ENCODE measurements around the gene LAMA3. TPM values are rescaled to one million over a fixed set of nuclear protein-coding genes. Genes with fewer than 3 reads are reported as not detected.

The LAMA3 gene
- total and polyA plus RNA-seq, 10 donors = 1.3 to 7.1 (median 3.0) TPM

GRCh38 chr18:23977103-23977502 lies 287.9 kb downstream of the LAMA3 start:
- intact Hi-C loops (cut with DNase I; ENCODE audit: low total_unique reads) = no loop called here

GRCh38 chr18:23977719-23978483 lies 288.6 kb downstream of the LAMA3 start:
- H3K27me3 ChIP-seq (replicated peaks in 1 of 7) = no peaks in the 10 kb centered on the region
- H3K4me3 ChIP-seq = no peak overlapping the region
- peaks cover 0 to 29% (median 12%) of the 10 kb centered on the region in 6 donors for H3K4me1 ChIP-seq
- WGBS, 5 donors = 78 to 89% (median 79%) methylated on average over 1 of the region's 1 CpG
- intact Hi-C loops (cut with DNase I; ENCODE audit: low total_unique reads) = no loop called here
- DNase-seq = no peak
- no peak for TF ChIP-seq POLR2AphosphoS5 (IDR thresholded peaks at IDR 0.05)
- no peak for TF ChIP-seq POLR2A (IDR thresholded peaks at IDR 0.05)
- TF ChIP-seq CTCF (IDR thresholded peaks at IDR 0.05 in 8 of 11, conservative IDR thresholded peaks at IDR 0.05 in 3 of 11) = no peak
- no peaks in the 10 kb centered on the region for H3K36me3 ChIP-seq
- H3K9me3 ChIP-seq = peaks cover 0 to 8% (median 0%) of the 10 kb centered on the region in 8 donors
- H3K27ac ChIP-seq = no peak overlapping the region

More at GRCh38 chr18:23977103-23977502, 287.9 kb downstream of the LAMA3 start:
- H3K27me3 ChIP-seq (replicated peaks in 1 of 7) = no peaks in the 10 kb centered on the region
- no peak for DNase-seq
- H3K4me1 ChIP-seq = peaks cover 0 to 24% (median 9%) of the 10 kb centered on the region in 6 donors
- 95 to 97% (median 96%) methylated on average over 7 of the region's 7 CpGs for WGBS, 5 donors
- TF ChIP-seq POLR2A (IDR thresholded peaks at IDR 0.05) (no peak), CTCF (IDR thresholded peaks at IDR 0.05 in 8 of 11, conservative IDR thresholded peaks at IDR 0.05 in 3 of 11) (no peak), POLR2AphosphoS5 (IDR thresholded peaks at IDR 0.05) (no peak)
- no peak overlapping the region for H3K4me3 ChIP-seq
- H3K27ac ChIP-seq = no peak overlapping the region
- no peaks in the 10 kb centered on the region for H3K36me3 ChIP-seq
- peaks cover 0 to 8% (median 0%) of the 10 kb centered on the region in 8 donors for H3K9me3 ChIP-seq

GRCh38 chr18:23981369-23981980 lies 292.2 kb downstream of the LAMA3 start:
- no peak overlapping the region for H3K27ac ChIP-seq
- DNase-seq = no peak
- no peaks in the 10 kb centered on the region for H3K27me3 ChIP-seq (replicated peaks in 1 of 7)
- no peak for TF ChIP-seq CTCF (IDR thresholded peaks at IDR 0.05 in 8 of 11, conservative IDR thresholded peaks at IDR 0.05 in 3 of 11)
- peak in 1 of 3 donors; percentile 25 for TF ChIP-seq POLR2AphosphoS5 (IDR thresholded peaks at IDR 0.05)
- intact Hi-C loops (cut with DNase I; ENCODE audit: low total_unique reads) = no loop called here
- H3K4me3 ChIP-seq = no peak overlapping the region
- peaks cover 0 to 8% (median 0%) of the 10 kb centered on the region in 8 donors for H3K9me3 ChIP-seq
- peaks cover 0 to 29% (median 12%) of the 10 kb centered on the region in 6 donors for H3K4me1 ChIP-seq
- 65 to 77% (median 68%) methylated on average over 8 of the region's 8 CpGs for WGBS, 5 donors
- H3K36me3 ChIP-seq = no peaks in the 10 kb centered on the region

Data from spleen (tissue), 11 donors.